Chondrocyte (in vitro differentiated cells): ENCODE measurements around the gene RPS27A. TPM values are rescaled to one million over a fixed set of nuclear protein-coding genes. Genes with fewer than 3 reads are reported as not detected.
"Not testable (repeated sequence)": the region's sequence is repeated elsewhere in the genome, so short reads cannot be mapped to it uniquely, and the experiment has no call there.

Experiments used
- DNase-seq: peaks from one replicate; pipeline ENCODE4 v3.0.0; 2021; ENCODE audit warnings: mixed read lengths, low spot score
- H3K27ac Mint-ChIP-seq: one replicate; pipeline ENCODE4 v1.8.0; 2021; ENCODE audit warnings: mild to moderate bottlenecking, moderate library complexity, mixed read lengths; ENCODE audit not compliant: unreplicated experiment
- H3K27me3 Mint-ChIP-seq: 2 replicates; pipeline ENCODE4 v1.8.0; 2021; ENCODE audit warnings: low read depth, mixed read lengths
- H3K36me3 Mint-ChIP-seq: 2 replicates; pipeline ENCODE4 v1.8.0; 2021; ENCODE audit warnings: low read depth, mixed read lengths
- H3K4me1 Mint-ChIP-seq: 2 replicates; pipeline ENCODE4 v1.8.0; 2021; ENCODE audit warnings: low read depth, mild to moderate bottlenecking, mixed read lengths
- H3K4me3 Mint-ChIP-seq: one replicate; pipeline ENCODE4 v1.8.0; 2021; ENCODE audit warnings: mild to moderate bottlenecking, moderate library complexity, mixed read lengths; ENCODE audit not compliant: unreplicated experiment
- H3K9me3 Mint-ChIP-seq: 2 replicates; pipeline ENCODE4 v1.8.0; 2021; ENCODE audit warnings: low read depth, mixed read lengths
- CTCF ChIP-seq: fragments of 200-600 bp; sonication (generic); IDR thresholded peaks from 2 replicates; pipeline ENCODE4 v1.5.0; 2021; ENCODE audit warnings: antibody characterized with exemption, mild to moderate bottlenecking, moderate library complexity
- total RNA-seq: library from RNA; stranded (reverse); gene quantifications from 3 replicates; pipeline ENCODE4 v1.2.1, GENCODE V29; 2021

The RPS27A gene
- total RNA-seq, 1 donor from 2014 or later, result 580 TPM

GRCh38 chr2:55239656-55240222 lies 7.3 kb downstream of the RPS27A start:
- no peak for TF ChIP-seq CTCF
- Mint-ChIP-seq H3K4me3 (no peak overlapping the region), H3K27me3 (no peaks in the 10 kb centered on the region), H3K27ac (no peak overlapping the region), H3K9me3 (no peaks in the 10 kb centered on the region), H3K4me1 (peaks cover 12% of the 10 kb centered on the region), H3K36me3 (peaks cover 12% of the 10 kb centered on the region)
- no peak for DNase-seq

- not testable (repeated sequence) for H3K36me3 Mint-ChIP-seq, H3K4me1 Mint-ChIP-seq, DNase-seq, H3K27me3 Mint-ChIP-seq, H3K27ac Mint-ChIP-seq, H3K4me3 Mint-ChIP-seq, H3K9me3 Mint-ChIP-seq
These were observed 9.1 kb downstream of the RPS27A start for GRCh38 chr2:55241582-55241981.

- Mint-ChIP-seq H3K9me3 (no peaks in the 10 kb centered on the region), H3K36me3 (peaks cover 5% of the 10 kb centered on the region)
- TF ChIP-seq CTCF, result no peak
These were observed 10.1 kb downstream of the RPS27A start for GRCh38 chr2:55242617-55243016.

GRCh38 chr2:55245411-55245810 lies 12.9 kb downstream of the RPS27A start:
- Mint-ChIP-seq H3K36me3 (peaks cover 10% of the 10 kb centered on the region), H3K4me1 (no peaks in the 10 kb centered on the region), H3K9me3 (no peaks in the 10 kb centered on the region), H3K4me3 (no peak overlapping the region), H3K27me3 (no peaks in the 10 kb centered on the region), H3K27ac (no peak overlapping the region)
- no peak for TF ChIP-seq CTCF
- DNase-seq, result no peak

More at GRCh38 chr2:55242617-55243016, 10.1 kb downstream of the RPS27A start:
- Mint-ChIP-seq H3K4me3 (no peak overlapping the region), H3K27ac (no peak overlapping the region), H3K27me3 (no peaks in the 10 kb centered on the region), H3K4me1 (no peaks in the 10 kb centered on the region)
- DNase-seq, result no peak

- Mint-ChIP-seq H3K27ac (no peak overlapping the region), H3K4me1 (no peaks in the 10 kb centered on the region), H3K4me3 (no peak overlapping the region), H3K36me3 (peaks cover 12% of the 10 kb centered on the region), H3K9me3 (no peaks in the 10 kb centered on the region), H3K27me3 (no peaks in the 10 kb centered on the region)
- no peak for DNase-seq
- no peak for TF ChIP-seq CTCF
These were observed 14.5 kb downstream of the RPS27A start for GRCh38 chr2:55247025-55247424.

GRCh38 chr2:55252832-55253231 lies 20.3 kb downstream of the RPS27A start:
- Mint-ChIP-seq H3K27ac (no peak overlapping the region), H3K36me3 (peaks cover 9% of the 10 kb centered on the region), H3K27me3 (no peaks in the 10 kb centered on the region), H3K9me3 (no peaks in the 10 kb centered on the region), H3K4me3 (no peak overlapping the region), H3K4me1 (no peaks in the 10 kb centered on the region)
- no peak for DNase-seq
- TF ChIP-seq CTCF, result no peak

- H3K4me1 Mint-ChIP-seq, H3K4me3 Mint-ChIP-seq, DNase-seq, H3K27ac Mint-ChIP-seq, H3K9me3 Mint-ChIP-seq, H3K36me3 Mint-ChIP-seq, H3K27me3 Mint-ChIP-seq: not testable (repeated sequence)
These were observed 27.1 kb downstream of the RPS27A start for GRCh38 chr2:55259586-55259985.
